Germinal center (tissue), 1 donor: ENCODE data around the gene GJB2.
A peak's percentile ranks its signal among the peaks of the same experiment; 100 is the strongest.

Experiments used
- DNase-seq: peaks from one replicate; pipeline ENCODE4 v3.0.0; 2012; ENCODE audit warnings: mixed read lengths, low spot score

Gene GJB2

DNA sequence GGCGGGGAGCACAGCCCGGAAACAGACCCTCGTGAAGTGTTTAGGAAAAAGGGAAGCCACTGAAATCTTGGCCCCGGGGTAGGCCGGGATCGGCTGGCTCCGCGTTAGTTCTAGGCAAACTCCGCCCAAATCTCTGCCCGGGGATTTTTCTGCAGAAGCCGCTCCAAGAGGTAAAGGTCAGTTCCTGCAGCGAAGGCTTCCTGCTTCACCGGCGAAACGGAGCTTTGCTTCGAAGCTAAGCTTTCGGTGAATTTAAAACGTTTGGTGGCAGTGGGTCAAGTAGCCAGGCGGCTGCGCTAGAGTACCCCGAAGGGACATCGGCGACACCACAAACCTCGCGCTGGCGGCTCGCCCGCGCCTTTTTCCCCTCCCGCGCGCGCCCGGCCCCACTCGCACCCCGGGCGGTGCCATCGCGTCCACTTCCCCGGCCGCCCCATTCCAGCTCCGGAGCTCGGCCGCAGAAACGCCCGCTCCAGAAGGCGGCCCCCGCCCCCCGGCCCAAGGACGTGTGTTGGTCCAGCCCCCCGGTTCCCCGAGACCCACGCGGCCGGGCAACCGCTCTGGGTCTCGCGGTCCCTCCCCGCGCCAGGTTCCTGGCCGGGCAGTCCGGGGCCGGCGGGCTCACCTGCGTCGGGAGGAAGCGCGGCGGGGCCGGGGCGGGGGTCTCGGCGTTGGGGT is 441 bp downstream of the GJB2 start:
- DNase-seq = no peak

- no peak for DNase-seq
Measured at GRCh38 chr13:20191311-20192157, 1.2 kb downstream of the GJB2 start.

DNA sequence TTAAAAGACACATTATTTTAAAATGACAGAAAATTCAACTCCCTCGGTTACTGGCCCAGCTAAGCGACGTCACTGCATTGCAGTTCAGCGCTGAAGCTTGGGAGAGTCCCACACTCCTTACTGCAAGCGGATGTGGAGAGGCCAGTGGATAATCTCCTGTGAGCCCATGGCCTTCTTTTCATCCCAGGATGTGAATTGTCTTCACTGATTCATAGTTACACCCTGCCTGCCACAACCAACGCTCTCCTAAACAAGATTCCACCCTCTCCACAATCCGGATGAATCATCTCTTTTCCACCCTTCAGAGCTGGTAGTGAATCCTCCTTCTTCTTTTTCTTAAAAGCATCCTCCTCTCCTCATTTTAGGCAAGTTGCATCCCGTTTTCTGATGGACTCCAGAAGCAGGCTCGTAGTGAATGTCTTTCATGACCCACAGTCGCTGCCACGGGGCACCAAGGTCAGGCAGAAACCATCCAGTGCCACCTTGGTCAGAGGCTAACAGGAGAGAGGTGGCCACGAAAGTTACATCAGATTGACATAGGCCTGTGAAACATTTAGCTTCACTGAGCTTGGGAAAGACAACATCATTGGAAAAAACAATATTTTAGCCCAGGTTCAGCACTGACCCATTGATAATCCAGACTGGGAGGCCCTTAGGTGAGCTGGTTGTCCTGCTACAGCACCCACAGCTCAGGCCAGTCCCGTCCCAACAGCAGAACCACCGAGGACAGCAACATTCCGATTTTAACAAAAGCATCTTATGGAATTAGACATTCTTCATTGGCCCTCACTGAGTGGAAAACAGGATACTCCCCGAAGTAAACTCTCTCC is 2.0 kb downstream of the GJB2 start:
- no peak for DNase-seq

DNA sequence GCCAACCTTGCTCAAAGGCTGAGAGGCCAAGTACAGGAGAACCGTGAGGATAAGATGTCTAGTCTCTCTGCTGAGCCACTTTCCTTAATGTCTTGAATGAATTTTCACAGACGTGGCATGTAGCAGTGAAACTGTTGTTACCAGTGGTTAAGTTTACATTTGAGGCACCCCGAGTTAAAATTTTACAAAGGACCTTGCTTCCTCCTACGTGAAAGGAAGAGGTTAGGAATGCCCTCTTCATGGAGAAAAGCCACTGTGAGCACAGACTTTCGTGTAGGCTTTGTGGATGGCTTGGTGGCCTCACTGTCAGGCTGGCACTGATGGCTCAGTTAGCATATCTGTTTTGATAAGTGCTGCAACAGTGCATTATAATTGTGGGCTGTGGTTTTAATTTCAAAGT is 2.7 kb downstream of the GJB2 start:
- no peak for DNase-seq

DNA sequence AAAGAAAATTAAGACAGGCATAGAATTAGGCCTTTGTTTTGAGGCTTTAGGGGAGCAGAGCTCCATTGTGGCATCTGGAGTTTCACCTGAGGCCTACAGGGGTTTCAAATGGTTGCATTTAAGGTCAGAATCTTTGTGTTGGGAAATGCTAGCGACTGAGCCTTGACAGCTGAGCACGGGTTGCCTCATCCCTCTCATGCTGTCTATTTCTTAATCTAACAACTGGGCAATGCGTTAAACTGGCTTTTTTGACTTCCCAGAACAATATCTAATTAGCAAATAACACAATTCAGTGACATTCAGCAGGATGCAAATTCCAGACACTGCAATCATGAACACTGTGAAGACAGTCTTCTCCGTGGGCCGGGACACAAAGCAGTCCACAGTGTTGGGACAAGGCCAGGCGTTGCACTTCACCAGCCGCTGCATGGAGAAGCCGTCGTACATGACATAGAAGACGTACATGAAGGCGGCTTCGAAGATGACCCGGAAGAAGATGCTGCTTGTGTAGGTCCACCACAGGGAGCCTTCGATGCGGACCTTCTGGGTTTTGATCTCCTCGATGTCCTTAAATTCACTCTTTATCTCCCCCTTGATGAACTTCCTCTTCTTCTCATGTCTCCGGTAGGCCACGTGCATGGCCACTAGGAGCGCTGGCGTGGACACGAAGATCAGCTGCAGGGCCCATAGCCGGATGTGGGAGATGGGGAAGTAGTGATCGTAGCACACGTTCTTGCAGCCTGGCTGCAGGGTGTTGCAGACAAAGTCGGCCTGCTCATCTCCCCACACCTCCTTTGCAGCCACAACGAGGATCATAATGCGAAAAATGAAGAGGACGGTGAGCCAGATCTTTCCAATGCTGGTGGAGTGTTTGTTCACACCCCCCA is 3.8 kb downstream of the GJB2 start:
- no peak for DNase-seq

- DNase-seq = no peak
Measured at GRCh38 chr13:20186771-20187170, 6.0 kb downstream of the GJB2 start.

- DNase-seq = no peak
Measured at GRCh38 chr13:20185366-20186056, 7.2 kb downstream of the GJB2 start.

- DNase-seq = peak; percentile 75
Measured at GRCh38 chr13:20182231-20182846, 10.4 kb downstream of the GJB2 start.

GRCh38 chr13:20181188-20181587 is 11.6 kb downstream of the GJB2 start:
- DNase-seq = no peak

DNA sequence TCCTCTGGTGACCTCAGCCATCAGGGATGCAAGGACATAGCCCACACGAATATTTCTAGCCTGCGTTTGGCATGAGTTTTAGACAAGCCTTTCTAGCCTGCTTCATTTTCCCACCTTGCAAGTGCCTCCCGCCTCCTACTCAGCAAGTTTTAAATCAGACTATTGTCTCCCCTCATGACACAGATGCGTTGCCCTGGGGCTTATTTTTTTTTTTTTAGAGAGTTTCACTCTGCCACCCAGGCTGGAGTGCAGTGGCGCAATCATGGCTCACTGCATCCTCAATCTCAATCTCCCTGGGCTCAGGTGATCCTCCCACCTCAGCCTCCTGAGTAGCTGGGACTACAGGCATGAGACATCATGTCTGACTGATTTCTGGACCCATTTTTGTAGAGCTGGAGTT is 14.6 kb downstream of the GJB2 start:
- DNase-seq = no peak

GRCh38 chr13:20177049-20177831 is 15.5 kb downstream of the GJB2 start:
- DNase-seq = no peak

DNA sequence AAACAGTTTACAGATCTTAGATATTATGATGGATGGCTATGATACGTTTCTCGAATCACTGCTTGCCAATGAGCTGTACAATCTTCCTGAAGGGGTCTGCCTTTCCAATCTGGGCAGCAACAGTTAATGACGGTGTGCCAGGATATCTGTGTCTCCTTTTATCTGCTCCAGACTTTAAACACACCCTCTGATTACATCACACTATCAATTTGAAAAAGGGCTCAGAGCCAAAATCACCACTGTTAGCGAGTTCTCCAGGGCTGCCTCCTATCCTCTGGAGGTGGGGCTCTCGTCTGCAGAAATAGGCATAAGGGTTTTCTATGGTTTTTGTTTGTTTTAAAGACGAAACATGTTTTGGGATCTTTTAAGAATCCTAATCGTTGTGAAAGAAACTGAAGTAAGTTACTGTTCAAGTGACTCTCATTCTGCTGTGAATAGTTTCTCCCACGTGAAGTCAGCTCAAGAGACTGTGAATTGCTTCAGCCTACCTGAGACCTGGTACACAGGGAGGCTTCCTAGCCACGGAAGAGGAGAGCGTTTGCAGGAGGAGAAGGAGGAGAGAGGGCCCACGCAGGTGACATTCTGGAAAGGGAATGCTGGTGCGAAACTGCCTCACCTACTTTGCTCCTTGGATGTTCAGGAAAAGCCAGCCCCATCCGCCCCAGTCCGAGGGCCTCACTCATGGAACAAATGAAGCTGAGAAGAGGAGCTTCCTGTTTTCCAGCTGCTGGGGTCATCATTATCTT is 16.7 kb downstream of the GJB2 start:
- no peak for DNase-seq

GRCh38 chr13:20175406-20175794 is 17.3 kb downstream of the GJB2 start:
- no peak for DNase-seq

DNA sequence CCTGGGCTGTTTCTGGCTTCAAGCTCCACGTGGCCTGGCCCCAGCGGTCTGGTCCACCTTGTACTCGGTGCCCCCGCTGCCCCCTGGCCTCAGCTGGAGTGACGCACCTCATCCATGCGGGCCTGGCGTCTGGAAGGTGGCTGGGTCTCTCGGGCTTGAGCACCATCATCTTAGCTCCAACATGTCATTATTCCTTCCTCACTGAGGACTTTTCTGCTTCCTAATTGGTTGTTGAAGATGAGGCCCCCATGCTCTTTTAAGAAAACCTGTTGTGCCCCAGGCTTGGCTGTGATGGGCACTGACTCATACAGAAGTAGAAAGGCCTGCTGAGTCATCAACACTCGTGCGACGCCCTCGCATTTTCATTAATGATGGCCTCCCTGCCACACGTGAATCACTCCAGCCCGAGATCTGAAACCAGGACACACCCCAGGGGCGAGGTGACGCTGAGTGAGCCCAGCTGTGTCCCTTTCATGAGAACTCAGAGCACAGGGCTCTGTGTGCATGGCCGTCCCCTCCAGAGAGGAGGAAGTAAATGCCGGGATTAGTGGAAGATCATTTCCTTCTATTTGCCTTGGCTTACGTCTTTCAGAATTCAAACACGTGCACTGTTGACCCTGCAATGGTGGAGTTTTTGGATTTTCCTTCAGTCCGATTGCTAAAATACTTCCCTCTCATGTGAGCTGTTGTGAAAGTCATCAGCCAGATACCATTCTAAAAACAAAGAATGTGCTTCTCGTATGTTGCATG is 17.9 kb downstream of the GJB2 start:
- no peak for DNase-seq

DNA sequence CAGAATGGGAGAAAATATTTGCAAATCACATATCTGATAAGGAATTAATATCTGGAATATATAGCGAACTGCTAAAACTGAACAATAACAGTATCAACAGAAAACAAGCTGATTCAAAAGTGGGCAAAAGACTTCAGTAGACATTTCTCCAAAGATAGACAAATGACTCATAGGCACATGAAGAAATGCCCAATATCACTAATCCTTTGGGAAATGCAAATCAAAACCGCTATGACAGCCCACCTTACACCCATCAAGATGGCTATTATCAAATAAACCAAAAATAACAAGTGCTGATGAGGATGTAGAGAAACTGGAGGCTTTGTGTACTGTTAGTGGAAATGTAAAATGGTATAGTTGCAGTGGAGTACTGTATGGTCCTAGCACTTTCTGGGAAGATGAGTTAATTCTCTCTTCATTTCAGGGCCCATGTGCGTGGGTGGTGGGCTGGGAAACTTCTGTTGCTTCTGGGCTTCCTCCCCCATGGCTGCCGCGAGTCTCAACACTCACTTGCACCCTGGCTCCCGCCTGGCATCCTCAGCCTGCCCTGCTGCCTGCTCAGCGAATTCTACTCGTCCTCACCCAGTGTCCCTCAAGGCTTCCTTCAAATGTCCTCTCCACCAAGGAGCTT is 19.5 kb downstream of the GJB2 start:
- no peak for DNase-seq

GRCh38 chr13:20171364-20171763 is 21.4 kb downstream of the GJB2 start:
- DNase-seq = no peak

DNA sequence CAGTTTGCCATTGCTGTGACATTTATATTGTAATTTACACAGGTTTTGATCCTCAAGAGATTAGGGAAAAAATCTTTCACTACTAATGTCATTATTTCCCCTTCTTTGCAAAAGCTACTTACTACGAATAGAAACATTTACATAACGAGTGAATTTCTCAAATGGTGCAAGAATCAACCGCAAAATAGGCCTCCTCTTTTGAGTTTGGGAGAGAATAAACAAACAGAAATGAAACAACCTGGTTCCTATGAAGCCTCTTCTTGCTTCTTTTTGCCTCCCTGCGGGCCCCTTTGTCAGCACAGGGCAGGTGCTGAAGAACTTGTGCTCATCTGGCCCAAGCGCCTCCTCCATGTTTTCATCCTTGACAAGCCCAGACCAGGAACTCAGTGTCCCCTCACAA is 21.8 kb downstream of the GJB2 start:
- no peak for DNase-seq

DNA sequence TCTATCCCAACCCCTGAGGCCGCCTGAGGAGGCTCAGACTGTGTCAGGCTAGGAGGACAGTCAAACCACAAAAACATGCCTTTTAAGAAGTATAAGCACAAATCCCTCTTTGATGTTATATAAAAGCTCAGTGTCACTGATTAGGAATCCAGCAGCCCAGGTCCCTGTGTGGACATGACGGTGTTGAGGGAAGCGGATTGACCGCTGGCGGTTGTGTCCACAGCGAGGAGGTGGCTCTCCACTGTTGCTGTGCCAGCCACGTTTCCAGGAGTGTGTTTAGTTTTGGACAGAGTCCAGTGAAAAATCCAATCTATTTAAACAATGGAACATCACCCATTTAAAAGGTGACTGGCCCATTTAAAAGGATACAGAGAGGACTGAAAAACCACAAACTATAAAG is 24.3 kb downstream of the GJB2 start:
- no peak for DNase-seq
